Lower leg skin (tissue), 3 donors: Measurements from ENCODE around the gene CLIC4.

Experiments
- POLR2A ChIP-seq, 2 donors: fragments of 450-650 bp; IDR thresholded peaks; one replicate each; pipeline ENCODE4 v1.6.1; 2016 to 2017; ENCODE audit warnings: antibody characterized with exemption in 2 of 2, mild to moderate bottlenecking in 1 of 2, moderate library complexity in 1 of 2
- TF ChIP-seq, protein P1 (sequence below), 3 donors: fragments of 450-650 bp; IDR thresholded peaks; one replicate each; pipeline ENCODE4 v1.5.1; 2016; ENCODE audit warnings: antibody characterized with exemption in 3 of 3, mild to moderate bottlenecking in 3 of 3, moderate library complexity in 2 of 3

GRCh38 chr1:24888061-24888970 is 143.1 kb downstream of the CLIC4 start:
- TF ChIP-seq POLR2A (IDR thresholded peaks at IDR 0.05), result no peak
- TF ChIP-seq, protein P1, sequence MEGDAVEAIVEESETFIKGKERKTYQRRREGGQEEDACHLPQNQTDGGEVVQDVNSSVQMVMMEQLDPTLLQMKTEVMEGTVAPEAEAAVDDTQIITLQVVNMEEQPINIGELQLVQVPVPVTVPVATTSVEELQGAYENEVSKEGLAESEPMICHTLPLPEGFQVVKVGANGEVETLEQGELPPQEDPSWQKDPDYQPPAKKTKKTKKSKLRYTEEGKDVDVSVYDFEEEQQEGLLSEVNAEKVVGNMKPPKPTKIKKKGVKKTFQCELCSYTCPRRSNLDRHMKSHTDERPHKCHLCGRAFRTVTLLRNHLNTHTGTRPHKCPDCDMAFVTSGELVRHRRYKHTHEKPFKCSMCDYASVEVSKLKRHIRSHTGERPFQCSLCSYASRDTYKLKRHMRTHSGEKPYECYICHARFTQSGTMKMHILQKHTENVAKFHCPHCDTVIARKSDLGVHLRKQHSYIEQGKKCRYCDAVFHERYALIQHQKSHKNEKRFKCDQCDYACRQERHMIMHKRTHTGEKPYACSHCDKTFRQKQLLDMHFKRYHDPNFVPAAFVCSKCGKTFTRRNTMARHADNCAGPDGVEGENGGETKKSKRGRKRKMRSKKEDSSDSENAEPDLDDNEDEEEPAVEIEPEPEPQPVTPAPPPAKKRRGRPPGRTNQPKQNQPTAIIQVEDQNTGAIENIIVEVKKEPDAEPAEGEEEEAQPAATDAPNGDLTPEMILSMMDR (IDR thresholded peaks at IDR 0.05), result no peak
